ENCODE measurements around the gene B3GALT5.

The B3GALT5 gene

GRCh38 chr21:39610703-39611102, 2.0 kb upstream of the B3GALT5 start:
- Histone ChIP-seq H3K27ac (no peak overlapping the region), H3K4me3 (IDR thresholded peaks at IDR 0.05; ENCODE audit: insufficient read depth, low read depth, low read length) (no peak overlapping the region)

DNA sequence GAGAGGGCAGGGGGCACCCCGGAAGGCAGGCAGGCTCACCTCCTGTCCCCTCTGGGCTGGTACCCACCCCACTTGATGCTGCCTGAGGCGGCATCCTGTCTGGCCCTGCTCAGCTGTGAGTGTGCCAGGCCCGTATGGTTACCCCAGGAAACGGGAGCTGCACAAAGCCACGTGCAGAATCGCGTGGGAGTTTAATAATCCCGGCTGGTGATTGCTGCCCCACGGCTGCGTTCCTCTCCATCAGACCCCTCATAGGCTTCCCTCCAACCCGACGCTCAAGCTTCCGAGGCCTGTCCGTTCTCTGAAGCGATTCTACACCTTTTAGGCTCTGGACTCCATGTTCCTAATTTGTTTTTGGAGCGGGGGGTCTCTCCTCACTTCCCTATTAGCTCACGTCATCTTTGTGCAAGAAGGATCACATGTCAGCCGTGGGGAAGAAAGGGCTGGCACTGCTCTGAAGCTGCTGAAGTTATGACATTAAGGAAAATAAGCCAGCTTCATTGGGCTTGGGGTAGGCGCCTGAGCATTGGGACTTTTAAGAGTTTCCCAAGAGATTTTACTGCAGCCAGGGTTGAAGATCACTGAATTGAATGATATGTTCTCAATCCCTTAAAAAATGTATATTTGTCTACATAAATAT, 1.1 kb upstream of the B3GALT5 start:
- Histone ChIP-seq H3K36me3 (ENCODE audit: insufficient read depth) (no peaks in the 10 kb centered on the region), H3K4me1 (ENCODE audit: low read depth, poor library complexity, severe bottlenecking) (no peaks in the 10 kb centered on the region), H3K79me2 (ENCODE audit: insufficient read depth, low read depth) (no peaks in the 10 kb centered on the region), H3K27me3 (ENCODE audit: insufficient read depth, low read depth) (no peaks in the 10 kb centered on the region), H3K27ac (no peak overlapping the region), H3K4me3 (IDR thresholded peaks at IDR 0.05; ENCODE audit: insufficient read depth, low read depth, low read length) (no peak overlapping the region), H3K4me2 (no peak overlapping the region), H3K9ac (no peak overlapping the region), H4K20me1 (ENCODE audit: insufficient read depth) (no peaks in the 10 kb centered on the region), H2AFZ (ENCODE audit: low read depth) (no peak overlapping the region)
- no peak for TF ChIP-seq CTCF (conservative IDR thresholded peaks at IDR 0.05; ENCODE audit: low read depth, low read length)

More at GRCh38 chr21:39610703-39611102, 2.0 kb upstream of the B3GALT5 start:
- no peak overlapping the region for H2AFZ ChIP-seq (ENCODE audit: low read depth)
- no peak overlapping the region for H3K9ac ChIP-seq
- H3K27me3 ChIP-seq (ENCODE audit: insufficient read depth, low read depth) = no peaks in the 10 kb centered on the region
- TF ChIP-seq CTCF (conservative IDR thresholded peaks at IDR 0.05; ENCODE audit: low read depth, low read length) = no peak
- H4K20me1 ChIP-seq (ENCODE audit: insufficient read depth) = no peaks in the 10 kb centered on the region
- no peaks in the 10 kb centered on the region for H3K36me3 ChIP-seq (ENCODE audit: insufficient read depth)
- H3K79me2 ChIP-seq (ENCODE audit: insufficient read depth, low read depth) = no peaks in the 10 kb centered on the region
- no peak overlapping the region for H3K4me2 ChIP-seq
- H3K4me1 ChIP-seq (ENCODE audit: low read depth, poor library complexity, severe bottlenecking) = no peaks in the 10 kb centered on the region

GRCh38 chr21:39613041-39613934, 548 bp downstream of the B3GALT5 start:
- H4K20me1 ChIP-seq (ENCODE audit: insufficient read depth) = no peaks in the 10 kb centered on the region
- H3K36me3 ChIP-seq (ENCODE audit: insufficient read depth) = no peaks in the 10 kb centered on the region
- H3K4me2 ChIP-seq = no peak overlapping the region
- no peak overlapping the region for H3K9ac ChIP-seq
- H3K79me2 ChIP-seq (ENCODE audit: insufficient read depth, low read depth) = no peaks in the 10 kb centered on the region
- no peaks in the 10 kb centered on the region for H3K4me1 ChIP-seq (ENCODE audit: low read depth, poor library complexity, severe bottlenecking)
- no peak overlapping the region for H3K27ac ChIP-seq
- no peak overlapping the region for H3K4me3 ChIP-seq (IDR thresholded peaks at IDR 0.05; ENCODE audit: insufficient read depth, low read depth, low read length)
- TF ChIP-seq CTCF (conservative IDR thresholded peaks at IDR 0.05; ENCODE audit: low read depth, low read length) = no peak
- H3K27me3 ChIP-seq (ENCODE audit: insufficient read depth, low read depth) = no peaks in the 10 kb centered on the region
- no peak overlapping the region for H2AFZ ChIP-seq (ENCODE audit: low read depth)

- H3K27me3 ChIP-seq (ENCODE audit: insufficient read depth, low read depth) = no peaks in the 10 kb centered on the region
- no peaks in the 10 kb centered on the region for H3K36me3 ChIP-seq (ENCODE audit: insufficient read depth)
- no peak overlapping the region for H3K4me3 ChIP-seq (IDR thresholded peaks at IDR 0.05; ENCODE audit: insufficient read depth, low read depth, low read length)
- H4K20me1 ChIP-seq (ENCODE audit: insufficient read depth) = no peaks in the 10 kb centered on the region
- no peaks in the 10 kb centered on the region for H3K4me1 ChIP-seq (ENCODE audit: low read depth, poor library complexity, severe bottlenecking)
- no peak overlapping the region for H3K4me2 ChIP-seq
- H3K79me2 ChIP-seq (ENCODE audit: insufficient read depth, low read depth) = no peaks in the 10 kb centered on the region
- no peak overlapping the region for H3K27ac ChIP-seq
- no peak for TF ChIP-seq CTCF (conservative IDR thresholded peaks at IDR 0.05; ENCODE audit: low read depth, low read length)
- no peak overlapping the region for H3K9ac ChIP-seq
- no peak overlapping the region for H2AFZ ChIP-seq (ENCODE audit: low read depth)
Observed at GRCh38 chr21:39616211-39616772, 3.6 kb downstream of the B3GALT5 start.
